ENCODE data around the gene SKOR1.

The SKOR1 gene

GRCh38 chr15:67821784-67822440, 3.4 kb upstream of the SKOR1 start:
- peaks cover 38% of the 10 kb centered on the region for H3K4me1 Mint-ChIP-seq
- peaks cover 62% of the 10 kb centered on the region for H3K27me3 Mint-ChIP-seq
- H3K36me3 Mint-ChIP-seq: peaks cover 1% of the 10 kb centered on the region
- H3K9me3 Mint-ChIP-seq: no peaks in the 10 kb centered on the region
- H3K4me3 Mint-ChIP-seq: peak overlapping the region; percentile 60
- no peak overlapping the region for H3K27ac Mint-ChIP-seq

- Mint-ChIP-seq H3K4me1 (peaks cover 38% of the 10 kb centered on the region), H3K27me3 (peaks cover 60% of the 10 kb centered on the region), H3K9me3 (no peaks in the 10 kb centered on the region), H3K36me3 (peaks cover 1% of the 10 kb centered on the region), H3K4me3 (peak overlapping the region; percentile 60), H3K27ac (no peak overlapping the region)
These were observed 2.6 kb upstream of the SKOR1 start for GRCh38 chr15:67822537-67823313.

GRCh38 chr15:67823314-67824196, 1.8 kb upstream of the SKOR1 start:
- peaks cover 57% of the 10 kb centered on the region for H3K27me3 Mint-ChIP-seq
- no peaks in the 10 kb centered on the region for H3K9me3 Mint-ChIP-seq
- peaks cover 1% of the 10 kb centered on the region for H3K36me3 Mint-ChIP-seq
- no peak overlapping the region for H3K27ac Mint-ChIP-seq
- H3K4me3 Mint-ChIP-seq: peak overlapping the region; percentile 88
- H3K4me1 Mint-ChIP-seq: peaks cover 43% of the 10 kb centered on the region

GRCh38 chr15:67824197-67824968, 926 bp upstream of the SKOR1 start:
- peak overlapping the region; percentile 88 for H3K4me3 Mint-ChIP-seq
- peaks cover 58% of the 10 kb centered on the region for H3K27me3 Mint-ChIP-seq
- peaks cover 1% of the 10 kb centered on the region for H3K36me3 Mint-ChIP-seq
- H3K9me3 Mint-ChIP-seq: no peaks in the 10 kb centered on the region
- peaks cover 50% of the 10 kb centered on the region for H3K4me1 Mint-ChIP-seq
- no peak overlapping the region for H3K27ac Mint-ChIP-seq

- Mint-ChIP-seq H3K36me3 (peaks cover 1% of the 10 kb centered on the region), H3K4me3 (peak overlapping the region; percentile 57)
These were observed 790 bp downstream of the SKOR1 start for GRCh38 chr15:67825881-67826716.

GRCh38 chr15:67826717-67827561, 1.6 kb downstream of the SKOR1 start:
- Mint-ChIP-seq H3K9me3 (no peaks in the 10 kb centered on the region), H3K36me3 (no peaks in the 10 kb centered on the region), H3K4me3 (no peak overlapping the region), H3K4me1 (peaks cover 54% of the 10 kb centered on the region), H3K27me3 (peaks cover 55% of the 10 kb centered on the region), H3K27ac (no peak overlapping the region)

More at GRCh38 chr15:67825881-67826716, 790 bp downstream of the SKOR1 start:
- Mint-ChIP-seq H3K4me1 (peaks cover 61% of the 10 kb centered on the region), H3K27ac (peak overlapping the region; percentile 74), H3K9me3 (no peaks in the 10 kb centered on the region), H3K27me3 (peaks cover 56% of the 10 kb centered on the region)

- no peaks in the 10 kb centered on the region for H3K9me3 Mint-ChIP-seq
- H3K4me1 Mint-ChIP-seq: peaks cover 46% of the 10 kb centered on the region
- no peak overlapping the region for H3K4me3 Mint-ChIP-seq
- H3K27me3 Mint-ChIP-seq: peaks cover 52% of the 10 kb centered on the region
- no peaks in the 10 kb centered on the region for H3K36me3 Mint-ChIP-seq
- H3K27ac Mint-ChIP-seq: no peak overlapping the region
These were observed 2.4 kb downstream of the SKOR1 start for GRCh38 chr15:67827562-67828277.

- H3K4me3 Mint-ChIP-seq: peak overlapping the region; percentile 72
- H3K36me3 Mint-ChIP-seq: no peaks in the 10 kb centered on the region
- no peaks in the 10 kb centered on the region for H3K9me3 Mint-ChIP-seq
- H3K4me1 Mint-ChIP-seq: peaks cover 51% of the 10 kb centered on the region
- H3K27me3 Mint-ChIP-seq: peaks cover 58% of the 10 kb centered on the region
- peak overlapping the region; percentile 18 for H3K27ac Mint-ChIP-seq
These were observed 3.1 kb downstream of the SKOR1 start for GRCh38 chr15:67828278-67828968.

- peak overlapping the region; percentile 59 for H3K4me3 Mint-ChIP-seq
- H3K4me1 Mint-ChIP-seq: peaks cover 51% of the 10 kb centered on the region
- no peak overlapping the region for H3K27ac Mint-ChIP-seq
- H3K27me3 Mint-ChIP-seq: peaks cover 56% of the 10 kb centered on the region
- no peaks in the 10 kb centered on the region for H3K9me3 Mint-ChIP-seq
- no peaks in the 10 kb centered on the region for H3K36me3 Mint-ChIP-seq
These were observed 3.8 kb downstream of the SKOR1 start for GRCh38 chr15:67828969-67829646.

- H3K4me3 Mint-ChIP-seq: no peak overlapping the region
- H3K9me3 Mint-ChIP-seq: no peaks in the 10 kb centered on the region
- no peaks in the 10 kb centered on the region for H3K36me3 Mint-ChIP-seq
- H3K27ac Mint-ChIP-seq: no peak overlapping the region
- H3K27me3 Mint-ChIP-seq: peaks cover 52% of the 10 kb centered on the region
- H3K4me1 Mint-ChIP-seq: peaks cover 52% of the 10 kb centered on the region
These were observed 4.6 kb downstream of the SKOR1 start for GRCh38 chr15:67829647-67830504.

GRCh38 chr15:67831363-67831762, 6.1 kb downstream of the SKOR1 start:
- Mint-ChIP-seq H3K9me3 (no peaks in the 10 kb centered on the region), H3K27ac (no peak overlapping the region), H3K36me3 (no peaks in the 10 kb centered on the region), H3K4me1 (peaks cover 52% of the 10 kb centered on the region), H3K4me3 (no peak overlapping the region), H3K27me3 (peaks cover 48% of the 10 kb centered on the region)

All from activated naive CD4-positive, alpha-beta T cell treated with anti-CD3 and anti-CD28 coated beads, Interleukin-2, amount 50 U/mL, for 24 hours (primary cell).